Skeletal muscle cell (primary cell): ENCODE measurements around the gene MED13L.

Experiments
- DNase-seq: peaks from one replicate; pipeline ENCODE4 v3.0.0-alpha.2; 2010; ENCODE audit warnings: low read depth
- H3K4me3 ChIP-seq: 2 replicates; pipeline ENCODE4 v1.5.1; 2011; ENCODE audit warnings: low read depth, mild to moderate bottlenecking, control low read depth, low read length, moderate library complexity

MED13L gene

GRCh38 chr12:116080415-116080814 is 197.1 kb downstream of the MED13L start:
- H3K4me3 ChIP-seq: no peak overlapping the region
- DNase-seq: no peak

DNA sequence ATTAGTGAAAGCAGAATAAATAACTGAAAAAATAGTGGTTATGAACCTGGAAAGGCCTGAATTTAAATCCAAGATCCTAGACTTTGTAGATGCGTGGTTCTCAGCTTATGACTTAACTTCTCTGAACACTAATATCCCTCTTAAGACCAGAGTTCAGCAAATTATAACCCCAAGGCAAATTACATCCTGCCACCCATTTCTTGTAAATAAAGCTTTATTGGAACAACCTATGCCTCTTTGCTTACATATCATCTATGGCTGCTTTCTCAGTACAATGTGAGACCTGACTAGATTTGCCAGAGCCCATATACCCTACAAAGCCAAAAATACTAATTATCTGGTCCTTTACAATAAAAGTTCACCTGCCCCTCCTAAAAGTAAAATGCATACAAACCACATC is 199.1 kb downstream of the MED13L start:
- DNase-seq: no peak
- no peak overlapping the region for H3K4me3 ChIP-seq

DNA sequence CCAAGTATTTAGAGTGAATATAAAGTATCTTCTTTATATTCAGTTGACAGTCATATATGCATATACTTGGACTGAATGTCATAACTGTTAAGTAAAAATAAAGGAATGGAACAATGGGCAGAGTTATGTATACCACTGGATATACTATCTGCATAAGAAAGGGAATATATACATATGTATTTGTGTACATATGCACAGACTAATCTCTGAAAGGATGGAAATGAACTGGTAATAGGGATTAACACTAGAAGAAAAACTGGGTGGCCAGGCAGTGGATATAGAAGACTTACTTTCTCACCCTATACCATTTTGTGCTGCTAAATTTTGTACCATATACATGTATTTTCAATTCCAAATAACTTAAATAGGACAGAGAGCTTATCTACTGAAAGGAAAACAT is 200.1 kb downstream of the MED13L start:
- DNase-seq: no peak
- H3K4me3 ChIP-seq: no peak overlapping the region

DNA sequence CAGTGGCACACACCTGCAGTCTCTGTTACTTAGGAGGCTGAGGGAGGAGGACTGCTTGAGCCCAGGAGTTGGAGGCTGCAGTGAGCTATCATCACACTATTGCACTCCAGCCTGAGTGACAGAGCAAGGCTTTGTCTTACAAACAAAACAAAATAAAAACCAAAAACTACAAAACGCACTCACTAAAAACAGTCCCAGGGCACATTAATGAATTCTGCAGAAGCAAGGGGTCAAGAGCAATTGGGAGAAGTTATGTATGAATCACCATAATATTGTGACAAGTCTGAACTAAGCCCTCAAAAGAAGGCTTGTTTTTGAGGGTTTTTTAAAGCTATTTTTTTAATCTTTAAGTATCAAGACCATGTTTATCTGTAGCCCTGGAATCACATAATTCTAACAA is 201.1 kb downstream of the MED13L start:
- H3K4me3 ChIP-seq: no peak overlapping the region
- no peak for DNase-seq

DNA sequence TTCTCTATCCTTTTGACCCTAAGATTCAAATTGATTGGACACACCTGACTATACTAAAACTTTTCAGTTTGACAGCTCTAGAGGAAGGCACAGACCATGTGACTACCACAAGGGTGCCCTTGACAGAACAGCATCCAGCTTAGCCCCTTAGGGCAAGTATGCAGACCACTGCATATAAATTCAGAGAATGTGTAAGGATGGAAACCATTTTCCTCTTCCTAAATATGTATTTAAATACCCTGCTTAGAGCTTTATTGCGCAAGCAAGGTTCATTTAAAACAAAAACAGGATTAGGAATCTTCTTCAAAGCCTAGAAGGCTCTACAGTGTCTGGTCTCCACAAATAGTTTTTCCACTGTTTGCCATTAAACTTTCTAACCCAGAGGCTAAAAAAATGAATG is 202.8 kb downstream of the MED13L start:
- no peak for DNase-seq
- H3K4me3 ChIP-seq: no peak overlapping the region

DNA sequence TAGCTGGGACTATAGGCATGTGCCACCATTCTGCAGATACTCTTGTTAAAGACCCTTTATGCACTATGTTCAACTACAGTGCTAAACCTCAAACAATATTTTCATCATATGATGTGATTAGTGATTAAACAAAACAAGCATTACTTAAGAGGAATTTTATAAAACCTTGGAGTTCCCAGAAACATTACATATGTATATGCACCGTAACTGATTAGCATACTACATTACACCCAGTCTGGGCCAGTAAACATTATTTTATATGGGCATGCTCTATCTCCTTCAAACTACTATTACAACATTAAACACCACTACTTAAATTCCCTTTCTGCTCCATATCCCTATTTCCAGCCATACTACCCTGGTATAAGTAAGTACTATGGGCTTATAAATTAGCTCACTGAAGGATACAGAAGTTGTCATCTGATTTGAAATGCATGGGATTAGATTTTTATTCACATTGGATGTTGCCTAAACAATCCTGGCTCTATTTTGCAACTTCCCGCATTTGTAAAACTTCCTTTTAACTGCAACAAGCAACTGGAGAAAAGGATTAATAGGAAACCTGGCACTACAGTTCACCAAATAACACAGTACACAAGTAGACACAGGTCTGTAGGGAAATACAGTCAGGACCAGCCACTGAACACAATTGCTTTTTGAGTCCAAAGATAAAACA is 205.8 kb downstream of the MED13L start:
- no peak overlapping the region for H3K4me3 ChIP-seq

GRCh38 chr12:116070444-116070843 is 207.0 kb downstream of the MED13L start:
- no peak for DNase-seq
- no peak overlapping the region for H3K4me3 ChIP-seq

More for the DNA sequence above, 205.8 kb downstream of the MED13L start:
- no peak for DNase-seq

DNA sequence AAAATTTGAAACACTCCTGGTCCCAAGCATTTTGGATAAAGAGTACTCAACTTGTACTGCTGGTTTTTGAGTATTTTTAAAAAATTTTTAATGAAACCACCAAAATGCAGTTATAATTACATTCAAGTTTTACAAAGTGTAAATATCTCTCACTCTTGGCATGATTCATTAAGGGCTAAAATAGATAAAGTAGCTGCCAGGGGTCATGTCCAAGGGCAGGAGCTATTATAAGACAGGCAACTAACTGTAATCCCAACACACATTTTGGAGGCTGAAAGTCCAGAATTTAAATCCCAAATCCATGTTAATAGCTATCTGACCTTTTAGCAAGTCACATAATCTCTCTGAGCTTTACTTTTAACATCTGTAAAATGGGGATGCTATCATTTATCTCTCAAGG is 207.6 kb downstream of the MED13L start:
- no peak overlapping the region for H3K4me3 ChIP-seq
- DNase-seq: no peak

- no peak overlapping the region for H3K4me3 ChIP-seq
- DNase-seq: no peak
Measured at GRCh38 chr12:116068853-116069252, 208.6 kb downstream of the MED13L start.

DNA sequence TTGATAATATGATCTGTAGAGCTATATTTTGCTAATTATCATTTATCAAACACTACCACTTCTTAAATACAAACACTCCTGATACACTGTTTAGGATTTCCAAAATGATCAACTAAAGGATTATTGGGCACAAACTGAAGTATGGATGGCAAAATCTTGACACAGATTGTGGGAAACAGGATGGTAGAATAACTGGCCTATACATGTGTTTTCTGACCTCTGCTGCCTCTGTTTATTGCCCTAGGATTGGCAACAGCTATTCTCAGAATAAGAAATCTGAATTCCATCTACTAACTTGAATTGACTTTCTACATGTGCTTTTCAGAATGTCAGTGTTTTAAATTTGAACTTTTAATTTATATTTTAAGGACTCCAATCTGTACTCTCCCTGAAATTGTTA is 209.1 kb downstream of the MED13L start:
- no peak overlapping the region for H3K4me3 ChIP-seq
- DNase-seq: no peak

- H3K4me3 ChIP-seq: no peak overlapping the region
- no peak for DNase-seq
Measured at GRCh38 chr12:116067892-116068291, 209.6 kb downstream of the MED13L start.

DNA sequence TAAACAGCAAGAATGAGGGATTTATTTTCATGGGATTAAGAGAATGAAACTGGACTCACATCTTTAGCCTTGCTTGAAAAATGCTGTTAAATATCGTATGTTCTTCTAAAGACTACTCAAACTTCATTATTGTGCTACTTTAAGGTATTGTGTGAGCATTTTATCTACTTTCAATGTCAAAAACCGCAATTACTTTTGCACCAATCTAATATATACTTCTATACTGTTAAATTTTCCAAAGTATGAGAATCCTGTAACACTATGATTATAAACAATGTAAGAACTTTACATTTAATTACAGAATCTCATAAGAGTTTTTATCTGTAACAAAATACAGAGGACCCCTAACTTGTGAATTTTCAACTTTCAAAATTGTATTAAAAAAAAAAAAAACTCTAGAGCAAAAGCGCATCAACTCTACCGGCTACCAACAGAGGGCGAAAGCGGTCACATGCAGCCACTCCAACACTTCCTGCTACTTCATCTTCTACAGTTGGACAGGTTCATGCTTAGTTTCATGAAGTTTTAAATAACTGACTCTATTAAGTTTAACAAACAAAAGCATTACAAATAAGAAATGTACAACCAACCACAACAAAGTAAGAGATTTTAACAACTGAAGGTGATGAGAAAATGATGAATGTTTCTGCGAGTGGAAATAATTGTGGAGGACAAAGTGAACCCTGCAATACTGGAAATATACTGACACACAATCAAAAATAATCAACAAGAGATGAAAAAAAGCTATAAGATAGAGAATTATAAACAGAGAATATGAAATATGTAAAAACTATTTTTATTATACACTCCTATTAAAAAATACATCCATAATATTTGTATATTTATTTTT is 210.9 kb downstream of the MED13L start:
- no peak for DNase-seq
- H3K4me3 ChIP-seq: no peak overlapping the region

DNA sequence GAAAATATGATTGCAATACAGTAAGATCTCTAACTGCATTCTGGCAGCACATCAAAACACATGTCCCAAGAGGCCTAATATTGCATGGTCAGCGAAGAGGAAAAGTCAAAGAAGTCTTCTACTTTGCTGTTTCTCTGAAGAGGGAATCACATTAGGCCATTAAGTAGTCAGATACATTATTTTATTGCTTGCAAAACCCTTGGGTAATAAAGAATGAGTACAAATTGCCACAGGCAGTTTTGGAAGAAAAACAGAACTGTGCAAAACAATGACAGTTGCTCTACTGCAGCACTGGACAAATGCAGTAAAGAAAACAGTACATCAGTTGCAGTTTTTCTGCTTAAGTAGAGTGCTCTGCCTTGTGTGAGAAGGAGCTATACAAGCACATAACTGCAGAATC is 211.9 kb downstream of the MED13L start:
- DNase-seq: no peak

GRCh38 chr12:116064493-116064892 is 213.0 kb downstream of the MED13L start:
- no peak for DNase-seq

More for the DNA sequence above, 211.9 kb downstream of the MED13L start:
- no peak overlapping the region for H3K4me3 ChIP-seq

DNA sequence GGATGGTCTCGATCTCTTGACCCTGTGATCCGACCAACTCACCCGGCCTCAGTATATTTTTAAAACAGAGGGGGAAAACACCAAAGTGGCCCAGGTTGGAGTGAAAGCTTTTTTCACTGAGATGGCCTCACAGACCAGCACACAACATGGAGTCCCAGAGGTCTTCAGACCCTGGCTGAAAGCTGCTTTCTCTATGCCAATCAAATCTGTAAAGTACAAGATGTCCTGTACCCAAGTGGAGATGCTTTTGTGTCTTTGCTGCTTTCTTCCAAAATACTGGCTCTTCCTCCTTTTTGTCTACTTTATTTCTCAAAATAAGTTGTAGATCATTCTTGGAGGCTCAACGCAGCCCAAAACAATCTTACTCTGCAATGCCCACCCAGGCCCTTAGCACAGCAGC is 214.8 kb downstream of the MED13L start:
- DNase-seq: no peak
- H3K4me3 ChIP-seq: no peak overlapping the region

More at GRCh38 chr12:116064493-116064892, 213.0 kb downstream of the MED13L start:
- no peak overlapping the region for H3K4me3 ChIP-seq

GRCh38 chr12:116060764-116061163 is 216.7 kb downstream of the MED13L start:
- H3K4me3 ChIP-seq: no peak overlapping the region
- DNase-seq: no peak

DNA sequence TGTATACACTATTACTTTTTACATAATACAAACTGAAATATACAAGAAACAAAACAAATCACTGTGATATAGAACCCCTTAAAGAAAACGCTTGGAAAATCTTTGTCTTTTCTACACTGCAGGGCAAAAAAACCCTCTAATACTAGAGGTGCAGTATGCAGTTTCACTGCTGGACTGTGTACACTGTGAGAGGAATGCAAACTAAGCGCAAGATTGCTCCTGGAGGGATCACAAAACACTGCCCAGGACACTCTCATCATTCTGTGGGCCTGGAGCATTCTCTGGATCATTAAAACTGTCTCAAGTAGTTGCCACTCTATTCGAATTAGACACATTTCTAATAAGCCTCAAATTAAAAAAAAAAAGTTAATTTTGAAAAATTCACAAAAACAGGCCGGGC is 217.6 kb downstream of the MED13L start:
- DNase-seq: no peak
- no peak overlapping the region for H3K4me3 ChIP-seq

DNA sequence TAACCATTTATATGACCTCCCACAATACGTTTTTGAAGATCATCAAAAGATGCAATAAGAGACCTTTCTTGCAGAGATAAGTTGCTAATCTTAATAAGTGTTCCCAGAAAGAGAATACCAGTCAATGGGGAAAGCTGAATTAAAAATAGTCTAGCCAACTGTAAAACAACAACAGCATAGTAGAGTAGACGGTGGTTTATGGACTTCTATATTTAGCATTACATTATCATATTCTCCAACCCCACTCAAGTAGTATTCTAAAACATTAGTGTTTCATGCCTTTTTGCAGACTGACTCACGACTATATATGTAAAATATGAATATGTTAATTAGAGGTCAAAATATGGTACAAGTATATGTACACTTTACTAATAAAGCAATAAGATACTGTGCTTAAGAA is 218.9 kb downstream of the MED13L start:
- H3K4me3 ChIP-seq: no peak overlapping the region

GRCh38 chr12:116057356-116057755 is 220.1 kb downstream of the MED13L start:
- no peak overlapping the region for H3K4me3 ChIP-seq
- no peak for DNase-seq

More for the DNA sequence above, 218.9 kb downstream of the MED13L start:
- DNase-seq: no peak

GRCh38 chr12:116055895-116056607 is 221.4 kb downstream of the MED13L start:
- H3K4me3 ChIP-seq: no peak overlapping the region
- no peak for DNase-seq
